ENCODE data around the gene IPO4.
"Not testable (repeated sequence)": the region's sequence is repeated elsewhere in the genome, so short reads cannot be mapped to it uniquely, and the experiment has no call there.

The IPO4 gene

GRCh38 chr14:24212924-24213865 lies 24.6 kb upstream of the IPO4 start, which contains the start of gene CHMP4A:
TSS of gene CHMP4A (minus strand) at chr14:24213488. CDS start at chr14:24213439, 49 bp downstream.
- TF ChIP-seq CTCF (IDR thresholded peaks at IDR 0.05; ENCODE audit: low read depth, low read length): 0 out of 2 replicates have a peak, but pooled peaks have one; percentile 18
- H3K4me3 ChIP-seq (ENCODE audit: low read depth, low read length): peak within 1 kb of the TSS; percentile 85

- H3K4me3 ChIP-seq (ENCODE audit: low read depth, low read length): no peak overlapping the region
- TF ChIP-seq CTCF (IDR thresholded peaks at IDR 0.05; ENCODE audit: low read depth, low read length): no peak
Measured at GRCh38 chr14:24211311-24211710, 22.7 kb upstream of the IPO4 start.

GRCh38 chr14:24207625-24208024 lies 19.0 kb upstream of the IPO4 start:
- no peak overlapping the region for H3K4me3 ChIP-seq (ENCODE audit: low read depth, low read length)
- no peak for TF ChIP-seq CTCF (IDR thresholded peaks at IDR 0.05; ENCODE audit: low read depth, low read length)

GRCh38 chr14:24207104-24207551 lies 18.5 kb upstream of the IPO4 start:
- H3K4me3 ChIP-seq (ENCODE audit: low read depth, low read length): no peak overlapping the region
- TF ChIP-seq CTCF (IDR thresholded peaks at IDR 0.05; ENCODE audit: low read depth, low read length): no peak

- H3K4me3 ChIP-seq (ENCODE audit: low read depth, low read length): no peak overlapping the region
- no peak for TF ChIP-seq CTCF (IDR thresholded peaks at IDR 0.05; ENCODE audit: low read depth, low read length)
Measured at GRCh38 chr14:24206260-24207103, 17.9 kb upstream of the IPO4 start.

- no peak for TF ChIP-seq CTCF (IDR thresholded peaks at IDR 0.05; ENCODE audit: low read depth, low read length)
- H3K4me3 ChIP-seq (ENCODE audit: low read depth, low read length): no peak overlapping the region
Measured at GRCh38 chr14:24204163-24205146, 15.8 kb upstream of the IPO4 start.

- H3K4me3 ChIP-seq (ENCODE audit: low read depth, low read length): not testable (repeated sequence)
Measured at GRCh38 chr14:24203249-24203886, 14.8 kb upstream of the IPO4 start.

- not testable (repeated sequence) for H3K4me3 ChIP-seq (ENCODE audit: low read depth, low read length)
Measured at GRCh38 chr14:24202538-24202937, 13.9 kb upstream of the IPO4 start.
